Activated B cell treated with CpG ODN at 0.5 μM for 24 hours (primary cell): ENCODE data around the gene JAG1. TPM values are rescaled to one million over a fixed set of nuclear protein-coding genes. Genes with fewer than 3 reads are reported as not detected.

ENCODE experiments used
- ATAC-seq: fragments of 200-7000 bp; cut with Tn5 transposase; one replicate; pipeline ENCODE4 v1.10.0; 2021; ENCODE audit warnings: low read depth, mild to moderate bottlenecking, moderate library complexity
- CTCF ChIA-PET: fragments of 350-600 bp; sonication (Branson Sonifier 250); formaldehyde crosslinking; loops from one replicate; lab custom pipeline; 2021; ENCODE audit warnings: antibody characterized with exemption; lab: Charles Lee
- POLR2A ChIA-PET: fragments of 350-600 bp; sonication (Branson Sonifier 250); formaldehyde crosslinking; loops from one replicate; lab custom pipeline; 2021; ENCODE audit warnings: antibody characterized with exemption; lab: Charles Lee
- DNase-seq: peaks from one replicate; pipeline ENCODE4 v3.0.0; 2022
- H3K27ac Mint-ChIP-seq: one replicate; pipeline ENCODE4 v1.8.0; 2020; ENCODE audit warnings: mixed read lengths
- H3K27me3 Mint-ChIP-seq: one replicate; pipeline ENCODE4 v1.8.0; 2021; ENCODE audit warnings: mixed read lengths
- H3K36me3 Mint-ChIP-seq: one replicate; pipeline ENCODE4 v1.8.0; 2021; ENCODE audit warnings: low read depth, mixed read lengths
- H3K4me1 Mint-ChIP-seq: one replicate; pipeline ENCODE4 v1.8.0; 2021; ENCODE audit warnings: mixed read lengths
- H3K4me3 Mint-ChIP-seq: one replicate; pipeline ENCODE4 v1.8.0; 2020; ENCODE audit warnings: mild to moderate bottlenecking, mixed read lengths
- H3K9me3 Mint-ChIP-seq: one replicate; pipeline ENCODE4 v1.8.0; 2020; ENCODE audit warnings: mixed read lengths
- CTCF ChIP-seq: fragments of 200-600 bp; IDR thresholded peaks from one replicate; pipeline ENCODE4 v1.8.0; 2022; ENCODE audit warnings: antibody characterized with exemption, mild to moderate bottlenecking
- intact Hi-C: fragments of 100-400 bp; cut with micrococcal nuclease; formaldehyde crosslinking; loops from one replicate; pipeline ENCODE4 v1.15.1; 2024
- total RNA-seq: library from RNA; stranded (reverse); gene quantifications from 2 replicates; pipeline ENCODE4 v1.2.3, GENCODE V29; 2022

JAG1 gene
- total RNA-seq: not detected in 2 replicates

GRCh38 chr20:10673842-10674683, at the start of gene JAG1:
Gene JAG1 (minus strand): TSS chr20:10673999. CDS start chr20:10673530, 469 bp downstream.
- H3K27me3 Mint-ChIP-seq: peaks cover 51% of the 10 kb centered on the region
- CTCF ChIA-PET: no interaction called here

DNA sequence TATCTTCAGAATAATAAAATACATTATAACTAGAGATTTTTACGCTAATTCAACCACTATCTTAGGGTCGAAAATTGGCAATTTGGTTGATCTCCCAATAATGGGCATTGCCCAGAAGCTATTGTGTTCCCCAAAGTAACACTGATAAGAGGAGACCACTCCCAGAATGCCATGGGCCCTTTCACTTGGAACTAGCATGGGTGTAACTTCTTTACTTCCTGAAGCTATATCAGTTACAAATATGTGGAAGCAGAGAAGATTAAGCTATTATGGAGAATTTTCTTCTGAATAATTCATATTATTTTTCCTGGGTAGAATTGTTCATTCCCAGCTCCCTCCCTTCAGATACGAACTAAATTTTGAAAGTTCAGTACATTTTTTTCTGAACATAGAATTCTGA, 48.2 kb upstream of the JAG1 start:
- Mint-ChIP-seq H3K27ac (no peak overlapping the region), H3K27me3 (no peaks in the 10 kb centered on the region), H3K4me3 (no peak overlapping the region), H3K9me3 (no peaks in the 10 kb centered on the region), H3K36me3 (no peaks in the 10 kb centered on the region), H3K4me1 (no peaks in the 10 kb centered on the region)
- ChIA-PET POLR2A (no interaction called here), CTCF (no interaction called here)
- intact Hi-C loops: no loop called here
- no peak for TF ChIP-seq CTCF
- DNase-seq: no peak
- no peak for ATAC-seq

More at GRCh38 chr20:10673842-10674683, at the start of gene JAG1:
- Mint-ChIP-seq H3K4me3 (peak within 1 kb of the TSS; percentile 83), H3K27ac (no peak within 1 kb of the TSS), H3K9me3 (no peaks in the 10 kb centered on the region), H3K36me3 (no peaks in the 10 kb centered on the region), H3K4me1 (peaks cover 37% of the 10 kb centered on the region)
- intact Hi-C loops: loop anchor here (2.0 to 10.0 kb wide), 3 partner anchors 42 to 459 kb away; partner anchors contain the start of genes MKKS, SLX4IP and SNAP25
- peak; percentile 52 for DNase-seq
- ATAC-seq: peak; percentile 76
- POLR2A ChIA-PET: interaction anchor here (1.0 kb wide), 1 partner anchor 240 kb away, joined by 3 read pairs; the partner anchor contains the start of gene MKKS
- no peak for TF ChIP-seq CTCF

DNA sequence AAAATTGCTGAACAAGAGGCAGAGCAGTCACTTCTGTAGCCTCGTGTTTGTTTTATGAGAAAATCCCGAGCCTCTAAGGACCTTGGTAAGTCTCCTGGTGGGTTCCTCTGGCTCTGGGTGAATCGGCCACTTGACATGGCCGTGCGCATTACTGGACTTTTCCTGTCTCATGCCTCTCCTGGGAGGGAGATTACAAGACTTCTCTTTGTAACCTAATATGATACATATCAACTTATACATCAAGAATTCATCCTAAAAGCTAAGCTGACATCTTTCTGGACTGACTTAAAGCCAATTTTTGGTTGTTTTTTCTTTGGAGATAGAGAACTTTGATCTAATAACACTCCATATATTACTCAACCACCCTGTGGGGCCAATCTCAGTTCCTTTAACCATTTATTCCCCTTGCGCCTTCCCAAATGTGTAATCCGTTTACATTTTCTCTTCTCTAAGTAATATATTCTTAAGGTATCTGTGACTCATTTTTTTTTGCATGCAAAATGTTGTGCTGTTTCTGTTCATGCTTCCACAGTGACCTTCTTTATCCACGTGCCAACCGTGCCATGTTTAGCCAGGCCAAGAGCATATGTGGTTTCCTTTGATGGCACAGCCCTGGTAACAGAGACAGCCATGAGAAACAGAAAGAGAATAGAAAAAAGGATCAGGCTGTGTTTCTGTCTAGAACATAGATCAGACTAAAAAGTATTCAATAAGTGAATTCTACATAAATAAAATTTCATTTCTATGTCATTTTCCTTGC, 47.5 kb upstream of the JAG1 start:
- TF ChIP-seq CTCF: no peak
- no peaks in the 10 kb centered on the region for H3K27me3 Mint-ChIP-seq
- no peaks in the 10 kb centered on the region for H3K9me3 Mint-ChIP-seq
- CTCF ChIA-PET: no interaction called here
- DNase-seq (no peak), ATAC-seq (no peak)
- POLR2A ChIA-PET: no interaction called here
- H3K4me3 Mint-ChIP-seq: no peak overlapping the region
- no peak overlapping the region for H3K27ac Mint-ChIP-seq
- H3K4me1 Mint-ChIP-seq: no peaks in the 10 kb centered on the region
- H3K36me3 Mint-ChIP-seq: no peaks in the 10 kb centered on the region
- intact Hi-C loops: no loop called here

GRCh38 chr20:10720565-10720964, 46.8 kb upstream of the JAG1 start:
- H3K27me3 Mint-ChIP-seq: no peaks in the 10 kb centered on the region
- DNase-seq (no peak), ATAC-seq (no peak)
- intact Hi-C loops: no loop called here
- ChIA-PET CTCF (no interaction called here), POLR2A (no interaction called here)
- H3K9me3 Mint-ChIP-seq: no peaks in the 10 kb centered on the region
- H3K4me1 Mint-ChIP-seq: no peaks in the 10 kb centered on the region
- no peak overlapping the region for H3K27ac Mint-ChIP-seq
- H3K4me3 Mint-ChIP-seq: no peak overlapping the region
- TF ChIP-seq CTCF: no peak
- no peaks in the 10 kb centered on the region for H3K36me3 Mint-ChIP-seq
